ENCODE measurements around the gene NT5DC1. TPM values are rescaled to one million over a fixed set of nuclear protein-coding genes. Genes with fewer than 3 reads are reported as not detected.

Gene NT5DC1
- 10 to 100 TPM in 1 of 4 donors, 1 to 10 TPM in 3; 2.6 to 37.8 (median 6.5) TPM for total RNA-seq

- intact Hi-C loops (cut with DNase I; ENCODE audit: low total_unique reads) = no loop called here
- no peaks in the 10 kb centered on the region for H3K4me1 ChIP-seq
These were observed at the start of gene NT5DC1 for GRCh38 chr6:116100419-116101301. Gene NT5DC1, plus strand, starts transcription at chr6:116100853. Its CDS starts 78 bp downstream, at chr6:116100931.

GRCh38 chr6:116051244-116051643, 49.4 kb upstream of the NT5DC1 start:
- DNase-seq = no peak
- Histone ChIP-seq H3K9me3 (no peaks in the 10 kb centered on the region), H3K4me1 (no peaks in the 10 kb centered on the region), H3K27me3 (no peaks in the 10 kb centered on the region), H3K27ac (no peak overlapping the region), H3K36me3 (no peaks in the 10 kb centered on the region), H3K4me3 (no peak overlapping the region)
- intact Hi-C loops (cut with DNase I; ENCODE audit: low total_unique reads) = no loop called here
- TF ChIP-seq CTCF (IDR thresholded peaks at IDR 0.05) (no peak), POLR2A (IDR thresholded peaks at IDR 0.05) (no peak)

More at GRCh38 chr6:116100419-116101301, at the start of gene NT5DC1:
- Histone ChIP-seq H3K27ac (peak within 1 kb of the TSS; percentile 86 to 96), H3K9me3 (no peaks in the 10 kb centered on the region), H3K4me3 (peak within 1 kb of the TSS; percentile 60 to 84), H3K36me3 (no peaks in the 10 kb centered on the region), H3K27me3 (no peaks in the 10 kb centered on the region)
- TF ChIP-seq POLR2A (IDR thresholded peaks at IDR 0.05) (peak in 1 of 2 donors; percentile 72), CTCF (IDR thresholded peaks at IDR 0.05) (peak in 3 of 4 experiments; percentile 23 to 47 (median 41))
- DNase-seq = peak; percentile 75 to 79

GRCh38 chr6:116055513-116055912, 45.1 kb upstream of the NT5DC1 start:
- DNase-seq = no peak

GRCh38 chr6:116057766-116058165, 42.9 kb upstream of the NT5DC1 start:
- DNase-seq = no peak
- Histone ChIP-seq H3K9me3 (no peaks in the 10 kb centered on the region), H3K27ac (no peak overlapping the region), H3K4me3 (no peak overlapping the region), H3K36me3 (no peaks in the 10 kb centered on the region), H3K4me1 (no peaks in the 10 kb centered on the region), H3K27me3 (no peaks in the 10 kb centered on the region)
- no peak for TF ChIP-seq CTCF (IDR thresholded peaks at IDR 0.05)
- TF ChIP-seq POLR2A (IDR thresholded peaks at IDR 0.05) = no peak
- intact Hi-C loops (cut with DNase I; ENCODE audit: low total_unique reads) = no loop called here

More at GRCh38 chr6:116055513-116055912, 45.1 kb upstream of the NT5DC1 start:
- no peaks in the 10 kb centered on the region for H3K27me3 ChIP-seq
- H3K4me3 ChIP-seq = no peak overlapping the region
- intact Hi-C loops (cut with DNase I; ENCODE audit: low total_unique reads) = no loop called here
- no peaks in the 10 kb centered on the region for H3K4me1 ChIP-seq
- no peak for TF ChIP-seq POLR2A (IDR thresholded peaks at IDR 0.05)
- no peak for TF ChIP-seq CTCF (IDR thresholded peaks at IDR 0.05)
- no peaks in the 10 kb centered on the region for H3K36me3 ChIP-seq
- H3K27ac ChIP-seq = no peak overlapping the region
- H3K9me3 ChIP-seq = no peaks in the 10 kb centered on the region
